Measurements from ENCODE around the gene TPM3. TPM values are rescaled to one million over a fixed set of nuclear protein-coding genes. Genes with fewer than 3 reads are reported as not detected.

The TPM3 gene
- total and polyA plus RNA-seq, 9 of the 15 experiments (the other 6 are each of a cell fraction or from before 2014, with no cell fraction given), result 202 to 604 (median 421) TPM

DNA sequence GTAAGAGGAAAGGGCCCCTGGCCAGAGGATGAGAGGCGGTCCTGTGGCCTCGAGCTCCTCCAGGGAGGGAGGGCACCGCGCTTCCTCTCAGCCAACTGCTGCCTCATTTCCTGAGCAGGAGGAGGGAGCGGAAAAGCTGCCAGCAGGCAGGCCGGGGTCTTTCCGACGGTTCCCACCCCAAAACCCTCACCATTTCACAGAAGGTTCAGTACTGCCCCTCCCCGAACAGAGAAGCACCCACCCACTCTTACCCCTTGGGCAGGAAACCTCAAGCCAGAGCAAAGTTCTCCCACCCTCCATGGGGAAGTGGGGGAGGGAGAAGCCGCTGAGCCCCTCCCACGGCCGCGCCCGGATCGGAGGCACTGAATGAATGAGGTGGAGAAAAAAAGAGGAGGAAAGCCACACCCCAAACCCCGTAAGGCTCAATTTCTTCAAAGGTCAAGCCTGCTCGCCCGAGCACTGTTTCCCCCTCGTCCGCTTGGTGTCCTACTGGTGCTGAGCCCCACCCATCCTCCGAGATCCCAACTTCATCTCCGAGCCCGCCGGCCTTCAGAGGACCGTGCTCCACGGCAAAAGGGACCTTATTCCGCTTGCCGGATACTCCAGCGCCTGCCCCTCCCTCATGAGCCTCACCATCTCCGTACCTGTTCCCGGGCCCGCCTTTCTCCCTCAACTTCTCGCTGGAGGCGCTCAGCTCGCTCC lies 9.4 kb downstream of the TPM3 start (continued):
- TF ChIP-seq HMGN3 (IDR thresholded peaks at IDR 0.05; ENCODE audit: borderline replicate concordance, extremely low read depth, insufficient read length, low read depth, low read length) (no peak), NR2F6 (CRISPR knock-in tag; IDR thresholded peaks at IDR 0.05) (no peak), ZC3H4 (CRISPR knock-in tag; IDR thresholded peaks at IDR 0.05; ENCODE audit: borderline replicate concordance) (no peak), NCOR1 (IDR thresholded peaks at IDR 0.05) (no peak), TRIM28 (IDR thresholded peaks at IDR 0.05) (0 out of 2 replicates have a peak, but pooled peaks have one; percentile 45), POU5F1 (IDR thresholded peaks at IDR 0.05; ENCODE audit: borderline replicate concordance, low read depth, low read length, partially characterized antibody) (no peak), KLF16 (IDR thresholded peaks at IDR 0.05) (no peak), XRCC5 (IDR thresholded peaks at IDR 0.05; ENCODE audit: low read depth, low read length) (0 out of 2 replicates have a peak, but pooled peaks have one; percentile 13), KDM1A (IDR thresholded peaks at IDR 0.05) (no peak; a peak in 1 of 4 replicates), TFAM (CRISPR knock-in tag; conservative IDR thresholded peaks at IDR 0.05) (no peak), MAFG (tag; conservative IDR thresholded peaks at IDR 0.05) (no peak), ZFP30 (CRISPR knock-in tag; IDR thresholded peaks at IDR 0.05; ENCODE audit: borderline replicate concordance) (no peak), RBFOX2 (IDR thresholded peaks at IDR 0.05; ENCODE audit: low read depth, low read length) (no peak), CEBPG (CRISPR knock-in tag; IDR thresholded peaks at IDR 0.05) (no peak), CEBPG (tag; conservative IDR thresholded peaks at IDR 0.05 in 1 of 2, IDR thresholded peaks at IDR 0.05 in 1 of 2) (no peak), SMARCB1 (IDR thresholded peaks at IDR 0.05; ENCODE audit: insufficient read length, low read depth) (no peak), DPF2 (IDR thresholded peaks at IDR 0.05) (peak; percentile 63; the same call in 1 of the 2 replicates), ARID2 (IDR thresholded peaks at IDR 0.05) (no peak), EGR1 (conservative IDR thresholded peaks at IDR 0.05) (no peak; the same call in 1 of the 2 replicates), TAF15 (IDR thresholded peaks at IDR 0.05; ENCODE audit: low read depth, low read length) (no peak), ESRRB (CRISPR knock-in tag; IDR thresholded peaks at IDR 0.05; ENCODE audit: borderline replicate concordance) (no peak)
- TF ChIP-seq, protein P1, sequence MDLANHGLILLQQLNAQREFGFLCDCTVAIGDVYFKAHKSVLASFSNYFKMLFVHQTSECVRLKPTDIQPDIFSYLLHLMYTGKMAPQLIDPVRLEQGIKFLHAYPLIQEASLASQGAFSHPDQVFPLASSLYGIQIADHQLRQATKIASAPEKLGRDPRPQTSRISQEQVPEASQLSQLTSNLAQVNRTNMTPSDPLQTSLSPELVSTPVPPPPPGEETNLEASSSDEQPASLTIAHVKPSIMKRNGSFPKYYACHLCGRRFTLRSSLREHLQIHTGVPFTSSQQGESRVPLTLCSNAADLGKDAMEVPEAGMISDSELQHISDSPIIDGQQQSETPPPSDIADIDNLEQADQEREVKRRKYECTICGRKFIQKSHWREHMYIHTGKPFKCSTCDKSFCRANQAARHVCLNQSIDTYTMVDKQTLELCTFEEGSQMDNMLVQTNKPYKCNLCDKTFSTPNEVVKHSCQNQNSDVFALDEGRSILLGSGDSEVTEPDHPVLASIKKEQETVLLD (IDR thresholded peaks at IDR 0.05), result no peak
- TF ChIP-seq, protein P2, sequence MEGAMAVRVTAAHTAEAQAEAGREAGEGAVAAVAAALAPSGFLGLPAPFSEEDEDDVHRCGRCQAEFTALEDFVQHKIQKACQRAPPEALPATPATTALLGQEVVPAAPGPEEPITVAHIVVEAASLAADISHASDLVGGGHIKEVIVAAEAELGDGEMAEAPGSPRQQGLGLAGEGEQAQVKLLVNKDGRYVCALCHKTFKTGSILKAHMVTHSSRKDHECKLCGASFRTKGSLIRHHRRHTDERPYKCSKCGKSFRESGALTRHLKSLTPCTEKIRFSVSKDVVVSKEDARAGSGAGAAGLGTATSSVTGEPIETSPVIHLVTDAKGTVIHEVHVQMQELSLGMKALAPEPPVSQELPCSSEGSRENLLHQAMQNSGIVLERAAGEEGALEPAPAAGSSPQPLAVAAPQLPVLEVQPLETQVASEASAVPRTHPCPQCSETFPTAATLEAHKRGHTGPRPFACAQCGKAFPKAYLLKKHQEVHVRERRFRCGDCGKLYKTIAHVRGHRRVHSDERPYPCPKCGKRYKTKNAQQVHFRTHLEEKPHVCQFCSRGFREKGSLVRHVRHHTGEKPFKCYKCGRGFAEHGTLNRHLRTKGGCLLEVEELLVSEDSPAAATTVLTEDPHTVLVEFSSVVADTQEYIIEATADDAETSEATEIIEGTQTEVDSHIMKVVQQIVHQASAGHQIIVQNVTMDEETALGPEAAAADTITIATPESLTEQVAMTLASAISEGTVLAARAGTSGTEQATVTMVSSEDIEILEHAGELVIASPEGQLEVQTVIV (CRISPR knock-in tag; IDR thresholded peaks at IDR 0.05; ENCODE audit: borderline replicate concordance), result no peak
- TF ChIP-seq, protein P3, sequence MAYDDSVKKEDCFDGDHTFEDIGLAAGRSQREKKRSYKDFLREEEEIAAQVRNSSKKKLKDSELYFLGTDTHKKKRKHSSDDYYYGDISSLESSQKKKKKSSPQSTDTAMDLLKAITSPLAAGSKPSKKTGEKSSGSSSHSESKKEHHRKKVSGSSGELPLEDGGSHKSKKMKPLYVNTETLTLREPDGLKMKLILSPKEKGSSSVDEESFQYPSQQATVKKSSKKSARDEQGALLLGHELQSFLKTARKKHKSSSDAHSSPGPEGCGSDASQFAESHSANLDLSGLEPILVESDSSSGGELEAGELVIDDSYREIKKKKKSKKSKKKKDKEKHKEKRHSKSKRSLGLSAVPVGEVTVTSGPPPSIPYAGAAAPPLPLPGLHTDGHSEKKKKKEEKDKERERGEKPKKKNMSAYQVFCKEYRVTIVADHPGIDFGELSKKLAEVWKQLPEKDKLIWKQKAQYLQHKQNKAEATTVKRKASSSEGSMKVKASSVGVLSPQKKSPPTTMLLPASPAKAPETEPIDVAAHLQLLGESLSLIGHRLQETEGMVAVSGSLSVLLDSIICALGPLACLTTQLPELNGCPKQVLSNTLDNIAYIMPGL (CRISPR knock-in tag; IDR thresholded peaks at IDR 0.05), result no peak
- TF ChIP-seq, protein P4, sequence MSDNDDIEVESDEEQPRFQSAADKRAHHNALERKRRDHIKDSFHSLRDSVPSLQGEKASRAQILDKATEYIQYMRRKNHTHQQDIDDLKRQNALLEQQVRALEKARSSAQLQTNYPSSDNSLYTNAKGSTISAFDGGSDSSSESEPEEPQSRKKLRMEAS (CRISPR knock-in tag; IDR thresholded peaks at IDR 0.05), result no peak

All from K562 (cell line).